Epithelial cell of prostate (primary cell): ENCODE measurements around the gene PLA2G4D.

Experiments used
- DNase-seq: peaks from one replicate; pipeline ENCODE4 v3.0.0-alpha.2; 2011; ENCODE audit warnings: low read depth, low spot score
- H3K27ac ChIP-seq: fragments of 450-650 bp; 2 replicates; pipeline ENCODE4 v1.5.1; 2017; ENCODE audit warnings: mild to moderate bottlenecking

PLA2G4D gene

GRCh38 chr15:42060477-42060763, 33.9 kb downstream of the PLA2G4D start:
- no peak overlapping the region for H3K27ac ChIP-seq
- DNase-seq, result no peak

DNA sequence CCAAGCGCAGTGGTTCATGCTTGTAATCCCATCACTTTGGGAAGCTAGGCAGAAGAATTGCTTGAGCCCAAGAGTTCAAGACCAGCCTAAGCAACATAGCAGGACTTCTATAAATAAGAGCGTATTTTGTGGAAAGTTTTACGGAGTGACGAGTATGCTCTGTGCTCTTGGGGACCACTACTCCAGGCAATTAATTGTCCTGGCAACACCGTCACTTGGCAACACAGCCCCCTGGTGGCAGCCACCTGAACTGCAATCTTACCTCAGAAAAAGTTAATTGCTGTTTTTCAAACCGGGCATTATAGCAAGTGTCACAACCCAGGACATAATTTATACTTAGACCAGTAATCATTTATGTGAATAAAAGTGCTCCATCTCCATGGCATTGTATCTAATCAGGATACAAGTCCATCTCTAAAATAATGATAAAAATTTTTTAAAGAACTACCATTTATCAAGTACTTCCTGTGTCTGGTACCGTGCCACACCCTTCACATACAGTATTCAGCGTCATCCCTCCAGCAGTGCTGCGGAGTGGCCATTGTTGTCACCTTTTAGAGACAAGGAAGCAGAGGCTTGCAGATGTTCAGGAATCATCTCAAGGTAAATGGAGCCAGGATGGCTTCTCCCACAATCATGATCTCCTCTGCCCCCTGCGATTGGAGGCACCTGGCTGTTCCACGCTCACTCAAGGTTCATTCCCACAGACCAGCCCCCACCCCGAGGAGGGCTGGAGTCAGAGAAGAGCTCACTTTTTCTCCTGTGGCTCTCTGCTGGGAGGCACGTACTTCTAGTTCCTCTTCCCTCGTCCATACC, 34.5 kb downstream of the PLA2G4D start:
- DNase-seq, result no peak
- no peak overlapping the region for H3K27ac ChIP-seq

DNA sequence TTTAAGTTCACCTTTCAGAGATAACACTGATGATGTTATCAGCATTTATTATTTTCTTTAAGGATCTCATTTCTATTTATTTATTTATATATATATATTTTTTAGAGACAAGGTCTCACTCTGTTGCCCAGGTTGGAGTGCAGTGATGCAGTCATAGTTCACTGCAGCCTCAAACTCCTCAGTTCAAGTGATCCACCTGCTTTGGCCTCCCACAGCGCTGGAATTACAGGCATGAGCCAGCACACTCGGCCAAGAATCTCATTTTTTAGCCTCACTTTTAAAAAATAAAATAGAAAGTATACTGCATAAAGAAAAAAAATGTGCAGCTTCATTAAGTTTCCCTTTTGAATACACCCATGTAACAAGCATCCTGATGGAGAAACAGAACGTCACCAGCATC, 35.6 kb downstream of the PLA2G4D start:
- peak overlapping the region; percentile 98 for H3K27ac ChIP-seq
- no peak for DNase-seq

DNA sequence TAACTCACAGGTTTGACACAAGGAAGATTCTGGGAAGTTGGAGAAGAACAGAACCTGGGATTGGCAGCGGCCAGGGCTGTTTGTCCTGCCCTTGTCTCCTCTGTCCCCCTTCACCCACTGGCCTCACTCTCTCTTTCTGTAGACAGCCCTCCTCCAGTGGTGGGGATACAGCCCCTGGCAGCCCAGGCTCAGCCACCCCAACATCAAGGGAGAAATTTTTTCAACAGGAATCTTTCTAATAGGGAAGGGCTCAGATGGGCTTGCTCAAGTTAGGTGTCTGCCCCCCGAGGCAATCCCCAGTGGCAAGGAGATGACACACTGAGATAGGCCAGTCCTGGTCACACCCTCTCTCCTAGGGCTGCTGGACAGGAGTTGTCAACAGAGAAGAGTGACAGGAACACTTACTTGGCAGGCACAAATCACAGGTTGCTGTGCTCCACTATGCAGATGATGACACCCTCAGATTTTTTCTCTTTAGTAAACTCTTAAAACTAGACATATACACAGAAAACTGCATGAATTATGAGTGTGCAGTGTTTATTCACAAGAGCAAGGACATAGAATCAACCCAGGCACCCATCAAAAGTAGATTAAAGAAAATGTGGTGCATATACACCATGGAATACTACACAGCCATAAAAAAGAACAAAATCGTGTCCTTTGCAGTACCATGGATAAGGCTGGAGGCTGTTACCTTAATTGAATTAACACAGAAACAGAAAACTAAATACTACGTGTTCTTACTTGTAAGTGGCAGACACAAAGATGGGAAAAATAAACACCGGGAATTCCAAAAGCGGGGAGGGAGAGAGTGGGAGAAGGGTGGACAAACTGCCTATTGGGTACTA, 36.3 kb downstream of the PLA2G4D start:
- H3K27ac ChIP-seq, result peak overlapping the region; percentile 98
- DNase-seq, result no peak

DNA sequence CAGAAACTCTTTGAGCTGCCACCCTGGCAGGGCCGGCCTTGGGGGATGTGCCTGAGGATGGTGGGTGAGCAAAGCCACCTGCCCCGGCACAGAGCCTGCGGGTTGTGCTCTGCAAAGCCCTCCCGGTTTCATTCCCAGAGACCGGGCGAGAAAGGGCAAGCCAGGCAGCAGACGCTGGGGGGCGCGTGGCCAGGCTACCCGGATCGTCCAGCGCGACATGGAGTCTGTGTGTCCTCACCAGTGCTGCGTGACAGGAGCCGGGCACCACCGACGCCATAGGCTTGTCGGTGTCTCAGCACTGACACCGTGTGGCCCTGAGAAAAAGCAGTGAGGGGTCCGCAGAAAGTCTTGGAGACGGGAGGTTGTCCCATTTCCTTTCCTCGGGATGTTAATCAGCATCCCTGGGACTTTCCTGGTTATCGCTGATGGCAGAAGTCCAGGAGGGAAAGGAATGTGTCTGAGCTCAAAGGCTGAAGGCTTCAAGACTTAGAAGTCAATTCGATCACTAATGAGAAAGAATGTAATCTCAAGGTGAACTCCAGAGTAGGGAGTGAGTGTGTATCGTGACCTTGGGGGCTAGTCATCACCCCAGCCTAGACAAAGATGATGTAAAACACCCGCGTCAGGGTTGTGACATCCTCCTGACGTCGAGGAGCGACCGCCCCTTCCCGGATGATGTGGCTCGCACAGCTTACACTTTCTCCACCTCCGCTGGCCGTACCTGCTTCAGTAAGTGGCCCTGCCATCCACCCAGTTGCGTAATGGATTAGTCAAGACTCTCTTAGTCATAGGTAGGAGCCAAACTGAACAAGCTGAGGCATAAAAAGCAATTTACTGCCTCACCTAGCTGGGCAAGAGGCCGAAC, 37.2 kb downstream of the PLA2G4D start:
- DNase-seq, result peak; percentile 100
- peak overlapping the region; percentile 98 for H3K27ac ChIP-seq

- no peak for DNase-seq
- H3K27ac ChIP-seq, result no peak overlapping the region
These were observed 40.4 kb downstream of the PLA2G4D start for GRCh38 chr15:42053914-42054313.

DNA sequence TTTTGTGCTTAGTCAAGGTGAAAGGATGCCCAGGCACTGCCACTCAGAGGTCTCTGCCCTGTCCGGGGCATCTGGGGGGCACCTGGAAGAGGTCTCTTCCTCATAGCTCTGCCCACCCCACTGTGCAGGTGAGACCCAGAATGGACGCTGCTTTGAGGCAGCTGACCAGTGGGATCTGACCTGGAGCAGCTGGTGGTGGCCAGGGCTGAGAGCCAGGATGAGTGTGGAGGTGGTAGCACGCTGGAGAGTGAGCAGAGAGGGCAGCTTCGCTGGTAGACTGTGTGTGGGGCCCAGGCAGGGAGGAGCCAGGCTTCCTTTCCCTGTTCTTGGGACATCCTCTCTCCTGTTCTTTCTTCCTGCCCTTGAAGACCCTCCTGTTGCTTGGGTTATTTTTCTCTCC, 41.4 kb downstream of the PLA2G4D start:
- no peak overlapping the region for H3K27ac ChIP-seq
- DNase-seq, result no peak

DNA sequence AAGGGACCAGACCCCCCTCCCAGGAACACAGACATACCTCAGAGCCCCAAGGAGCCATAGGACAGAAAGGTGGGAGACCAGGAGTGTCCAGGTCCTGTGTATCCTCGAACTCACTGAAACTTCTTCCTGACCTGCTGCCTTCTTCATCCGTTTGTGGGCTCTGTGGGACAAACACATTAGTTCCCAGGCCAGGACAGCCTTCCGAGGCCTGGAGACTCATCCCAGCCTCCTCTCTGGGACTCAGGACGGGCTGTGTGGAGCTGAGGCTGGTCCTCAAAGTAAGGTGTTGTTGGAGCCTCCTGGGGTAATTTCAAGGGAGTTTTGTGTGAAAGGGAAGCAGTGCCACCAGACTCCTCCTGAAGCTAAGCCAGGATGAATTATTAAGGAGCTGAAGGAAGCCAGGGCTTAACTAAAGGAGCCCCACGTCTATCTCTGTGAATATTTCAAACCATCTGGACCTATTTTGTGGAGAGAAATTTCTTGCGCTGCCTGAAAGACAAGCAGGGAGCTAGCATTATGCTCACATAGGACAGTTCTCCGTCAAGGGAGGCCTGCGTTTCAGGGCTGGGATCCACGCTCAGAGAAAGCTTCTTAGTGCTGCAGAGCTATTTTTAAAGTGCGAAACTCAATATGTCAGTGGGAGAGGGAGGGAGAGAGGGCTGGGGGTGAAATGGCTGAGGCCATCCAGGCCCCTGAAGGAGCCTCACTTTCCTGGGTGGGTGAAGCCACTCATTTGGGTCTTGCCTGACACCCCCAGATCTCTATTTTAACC, 43.7 kb downstream of the PLA2G4D start:
- DNase-seq, result no peak
- H3K27ac ChIP-seq, result no peak overlapping the region

DNA sequence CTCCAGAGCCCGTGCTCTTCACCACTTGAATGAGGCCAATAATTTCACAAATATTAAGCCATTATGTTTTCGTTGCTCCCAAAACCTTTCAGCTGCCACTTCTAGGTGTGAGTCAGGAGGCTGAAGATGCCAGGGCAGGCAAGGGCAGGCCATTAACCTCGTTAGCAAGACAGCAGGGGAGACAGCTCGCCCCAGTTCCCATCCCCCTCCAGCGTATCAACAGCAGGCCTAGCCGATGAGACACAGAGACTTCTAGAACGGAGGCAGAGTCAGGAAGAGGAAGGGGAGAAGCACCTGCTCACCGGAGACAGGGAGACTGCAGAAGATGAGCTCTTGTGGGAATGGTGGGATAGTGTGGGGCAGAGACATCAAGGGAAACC, 45.6 kb downstream of the PLA2G4D start:
- H3K27ac ChIP-seq, result no peak overlapping the region

DNA sequence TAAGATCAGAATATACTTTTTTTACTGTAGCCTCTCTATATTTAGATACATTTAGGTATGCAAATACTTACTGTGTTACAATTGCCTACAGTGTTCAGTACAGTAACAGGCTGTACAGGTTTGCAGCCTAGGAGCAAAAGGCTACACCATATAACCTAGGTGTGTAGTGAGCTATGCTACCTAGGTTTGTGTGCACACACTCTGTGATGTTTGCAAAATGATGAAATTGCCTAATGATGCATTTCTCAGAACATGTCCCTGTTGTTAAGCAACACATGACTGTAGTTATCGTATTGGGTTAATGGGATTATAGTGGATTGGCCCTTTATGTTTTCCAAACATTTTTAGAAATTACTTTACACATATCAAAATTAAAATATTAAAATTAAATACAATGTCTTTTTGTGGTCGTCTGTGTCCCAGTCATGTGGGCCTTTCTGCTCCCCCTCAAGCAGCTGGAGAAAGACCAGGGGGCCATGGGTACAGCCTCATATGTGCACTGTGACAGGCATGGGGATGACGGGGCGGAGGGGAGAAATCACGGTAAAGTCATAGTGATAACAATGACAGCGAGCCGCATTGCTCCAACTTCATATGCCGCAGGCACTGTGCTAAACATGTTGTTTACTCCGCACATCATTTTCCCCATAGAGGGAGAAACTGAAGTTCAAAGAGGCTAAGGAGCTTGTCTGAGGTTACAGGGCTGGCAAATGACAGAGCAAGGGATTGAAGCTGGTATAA, 46.1 kb downstream of the PLA2G4D start:
- H3K27ac ChIP-seq, result no peak overlapping the region
- DNase-seq, result no peak

More for the DNA sequence above, 45.6 kb downstream of the PLA2G4D start:
- no peak for DNase-seq

GRCh38 chr15:42046597-42046996, 47.8 kb downstream of the PLA2G4D start:
- DNase-seq, result no peak
- no peak overlapping the region for H3K27ac ChIP-seq

GRCh38 chr15:42045211-42045615, 49.1 kb downstream of the PLA2G4D start:
- no peak overlapping the region for H3K27ac ChIP-seq
- no peak for DNase-seq

GRCh38 chr15:42042602-42043400, 51.6 kb downstream of the PLA2G4D start:
- DNase-seq, result no peak
- no peak overlapping the region for H3K27ac ChIP-seq

DNA sequence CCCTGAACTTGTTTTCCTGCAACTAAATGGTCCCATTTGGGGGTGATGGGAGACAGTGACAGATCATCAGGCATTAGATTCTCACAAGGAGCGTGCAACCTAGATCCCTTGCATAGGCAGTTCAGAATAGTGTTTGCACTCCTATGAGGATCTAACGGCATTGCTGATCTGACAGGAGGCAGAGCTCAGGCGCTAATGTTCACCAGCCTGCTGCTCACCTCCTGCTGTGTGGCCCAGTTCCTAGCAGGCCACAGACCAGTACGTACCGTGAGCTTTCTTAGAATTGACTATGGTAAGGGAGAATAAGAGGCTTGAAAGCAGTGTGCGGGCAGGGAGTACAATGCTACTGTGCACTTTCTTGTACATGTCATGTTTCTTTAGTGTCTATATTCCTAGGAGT, 56.0 kb downstream of the PLA2G4D start:
- no peak for DNase-seq
- no peak overlapping the region for H3K27ac ChIP-seq

GRCh38 chr15:42037656-42038055, 56.7 kb downstream of the PLA2G4D start:
- no peak for DNase-seq
- H3K27ac ChIP-seq, result no peak overlapping the region

- DNase-seq, result no peak
These were observed 57.4 kb downstream of the PLA2G4D start for GRCh38 chr15:42036966-42037365.

GRCh38 chr15:42036112-42036905, 58.1 kb downstream of the PLA2G4D start:
- peak overlapping the region; percentile 90 for H3K27ac ChIP-seq
- DNase-seq, result no peak

More at GRCh38 chr15:42036966-42037365, 57.4 kb downstream of the PLA2G4D start:
- H3K27ac ChIP-seq, result no peak overlapping the region

DNA sequence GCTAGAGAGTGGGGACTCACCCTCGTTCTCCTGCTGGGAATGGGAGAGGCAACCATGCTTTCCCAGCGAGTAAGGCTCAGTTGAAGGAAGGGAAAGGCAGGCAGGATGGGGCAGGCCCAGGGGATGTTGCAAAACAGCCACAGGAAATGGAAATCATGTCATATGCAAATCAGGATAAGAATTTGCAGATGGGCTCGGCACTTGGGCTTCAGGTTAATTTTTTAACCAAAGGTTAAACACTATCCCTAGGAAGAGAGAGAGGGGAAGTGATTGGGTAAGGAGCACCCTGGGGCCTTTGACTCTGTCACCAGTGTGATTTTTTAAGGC, 59.0 kb downstream of the PLA2G4D start:
- DNase-seq, result no peak
- peak overlapping the region; percentile 90 for H3K27ac ChIP-seq
